ENCODE results near the gene INHBB.

Gene INHBB

DNA sequence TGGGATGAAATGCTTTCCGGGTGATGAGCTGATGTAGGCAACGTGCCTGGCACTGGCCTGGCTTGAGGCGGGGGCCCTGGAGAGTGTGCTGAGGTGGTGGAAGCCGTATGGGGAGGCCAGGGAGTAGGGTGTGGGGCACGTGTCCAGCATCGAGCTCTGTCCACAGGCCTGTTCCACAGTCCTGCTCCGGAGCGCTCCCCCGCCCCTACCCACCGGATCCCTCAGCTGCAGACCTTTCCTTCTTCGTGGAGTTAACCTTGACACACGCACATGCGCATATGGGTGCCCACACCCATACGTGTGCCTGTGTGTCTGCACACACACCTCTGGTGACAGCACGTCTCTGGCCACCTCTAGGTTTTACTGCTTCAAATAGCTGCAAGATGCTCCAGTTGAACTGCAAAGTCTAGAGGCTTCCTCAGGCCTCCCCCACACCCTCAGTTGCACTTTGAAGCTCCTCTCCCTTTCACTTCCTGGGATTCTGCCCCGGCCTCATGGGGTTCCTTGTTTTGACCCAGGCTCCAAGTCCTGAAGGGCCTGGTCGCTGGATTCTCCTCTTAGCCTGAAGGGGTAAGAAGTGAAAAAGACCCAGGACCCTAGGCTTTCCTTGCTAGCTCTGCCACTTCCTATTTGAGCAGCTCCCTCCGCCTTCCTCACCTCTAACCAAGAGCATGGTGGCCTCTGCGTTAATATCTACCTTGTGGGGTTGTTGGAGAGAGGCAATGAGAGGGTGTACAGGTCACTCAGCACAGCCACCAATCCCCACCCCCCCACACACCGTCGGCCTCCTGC is 49.5 kb downstream of the INHBB start:
- H3K27ac Mint-ChIP-seq = no peak overlapping the region
- peaks cover 11% of the 10 kb centered on the region for H3K4me1 Mint-ChIP-seq
- TF ChIP-seq CTCF (IDR thresholded peaks at IDR 0.05; ENCODE audit: unreplicated experiment in 3 of 3) = no peak
- no peak overlapping the region for H3K4me3 Mint-ChIP-seq
- peaks cover 28% of the 10 kb centered on the region for H3K27me3 Mint-ChIP-seq (ENCODE audit: low read depth)
- no peaks in the 10 kb centered on the region for H3K36me3 Mint-ChIP-seq (ENCODE audit: low read depth)
- no peaks in the 10 kb centered on the region for H3K9me3 Mint-ChIP-seq

DNA sequence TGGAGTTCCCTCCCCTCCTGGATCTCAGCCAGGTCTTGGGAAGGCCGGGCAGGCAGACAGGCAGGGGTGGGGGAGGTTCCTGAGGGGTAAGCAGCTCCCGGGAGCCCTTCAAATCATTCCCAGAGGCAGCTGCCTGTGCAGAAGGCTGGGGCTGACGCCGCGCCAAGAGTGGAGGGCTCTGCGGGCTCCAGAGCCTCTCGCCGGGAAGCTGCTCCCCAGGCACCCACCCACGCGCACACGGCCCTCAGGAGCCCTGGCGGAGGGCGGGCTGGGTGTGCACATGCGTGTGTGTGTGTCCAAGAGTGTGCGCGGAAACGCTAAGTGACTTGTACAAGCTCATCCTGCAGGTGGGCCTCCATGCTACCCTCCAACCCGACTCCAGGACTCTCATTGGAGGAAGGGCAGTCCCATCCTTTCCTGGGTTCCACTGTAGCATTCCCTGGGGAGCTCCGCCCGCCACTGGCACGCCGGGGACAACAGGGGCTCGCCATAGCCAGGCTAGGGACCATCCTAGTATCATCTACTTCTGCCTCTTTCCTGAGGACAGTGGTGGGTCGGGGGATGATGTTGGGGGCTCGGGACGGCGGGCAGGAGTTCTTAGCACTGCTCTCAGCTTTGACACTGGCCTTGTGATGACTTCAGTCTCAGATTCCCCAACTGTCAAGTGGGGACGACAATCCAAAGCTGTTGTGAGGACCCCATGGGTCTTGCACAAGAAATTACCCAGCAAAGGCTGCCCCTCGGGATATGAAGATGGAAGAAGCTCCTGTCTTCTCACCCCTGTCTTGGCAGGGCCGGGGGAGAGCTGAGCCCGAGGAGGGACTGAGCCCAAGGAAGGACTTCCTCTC is 50.3 kb downstream of the INHBB start:
- no peaks in the 10 kb centered on the region for H3K9me3 Mint-ChIP-seq
- TF ChIP-seq CTCF (IDR thresholded peaks at IDR 0.05; ENCODE audit: unreplicated experiment in 3 of 3) = no peak
- H3K4me1 Mint-ChIP-seq = peaks cover 11% of the 10 kb centered on the region
- H3K36me3 Mint-ChIP-seq (ENCODE audit: low read depth) = no peaks in the 10 kb centered on the region
- no peak overlapping the region for H3K27ac Mint-ChIP-seq
- no peak overlapping the region for H3K4me3 Mint-ChIP-seq
- peaks cover 27% of the 10 kb centered on the region for H3K27me3 Mint-ChIP-seq (ENCODE audit: low read depth)

- no peak for TF ChIP-seq CTCF (IDR thresholded peaks at IDR 0.05; ENCODE audit: unreplicated experiment in 3 of 3)
- H3K27me3 Mint-ChIP-seq (ENCODE audit: low read depth) = peaks cover 32% of the 10 kb centered on the region
Observed at GRCh38 chr2:120396861-120397811, 51.2 kb downstream of the INHBB start.

GRCh38 chr2:120398051-120398995 is 52.4 kb downstream of the INHBB start:
- Mint-ChIP-seq H3K27ac (no peak overlapping the region), H3K4me1 (peaks cover 11% of the 10 kb centered on the region), H3K9me3 (no peaks in the 10 kb centered on the region), H3K4me3 (no peak overlapping the region), H3K36me3 (ENCODE audit: low read depth) (no peaks in the 10 kb centered on the region), H3K27me3 (ENCODE audit: low read depth) (peaks cover 30% of the 10 kb centered on the region)
- no peak for TF ChIP-seq CTCF (IDR thresholded peaks at IDR 0.05; ENCODE audit: unreplicated experiment in 3 of 3)

More at GRCh38 chr2:120396861-120397811, 51.2 kb downstream of the INHBB start:
- peaks cover 11% of the 10 kb centered on the region for H3K4me1 Mint-ChIP-seq
- H3K4me3 Mint-ChIP-seq = no peak overlapping the region
- no peaks in the 10 kb centered on the region for H3K9me3 Mint-ChIP-seq
- H3K27ac Mint-ChIP-seq = no peak overlapping the region
- no peaks in the 10 kb centered on the region for H3K36me3 Mint-ChIP-seq (ENCODE audit: low read depth)
